Stimulated activated CD4-positive, alpha-beta T cell treated with anti-CD3 and anti-CD28 coated beads, Interleukin-1b, Interleukin-23, amount 100 ng/mL, for 48 hours (primary cell): ENCODE measurements around the gene MTHFD2L.
"Not testable (repeated sequence)": the region's sequence is repeated elsewhere in the genome, so short reads cannot be mapped to it uniquely, and the experiment has no call there.

Experiments used
- DNase-seq: peaks from one replicate; pipeline ENCODE4 v3.0.0-alpha.2; 2020

MTHFD2L gene

DNA sequence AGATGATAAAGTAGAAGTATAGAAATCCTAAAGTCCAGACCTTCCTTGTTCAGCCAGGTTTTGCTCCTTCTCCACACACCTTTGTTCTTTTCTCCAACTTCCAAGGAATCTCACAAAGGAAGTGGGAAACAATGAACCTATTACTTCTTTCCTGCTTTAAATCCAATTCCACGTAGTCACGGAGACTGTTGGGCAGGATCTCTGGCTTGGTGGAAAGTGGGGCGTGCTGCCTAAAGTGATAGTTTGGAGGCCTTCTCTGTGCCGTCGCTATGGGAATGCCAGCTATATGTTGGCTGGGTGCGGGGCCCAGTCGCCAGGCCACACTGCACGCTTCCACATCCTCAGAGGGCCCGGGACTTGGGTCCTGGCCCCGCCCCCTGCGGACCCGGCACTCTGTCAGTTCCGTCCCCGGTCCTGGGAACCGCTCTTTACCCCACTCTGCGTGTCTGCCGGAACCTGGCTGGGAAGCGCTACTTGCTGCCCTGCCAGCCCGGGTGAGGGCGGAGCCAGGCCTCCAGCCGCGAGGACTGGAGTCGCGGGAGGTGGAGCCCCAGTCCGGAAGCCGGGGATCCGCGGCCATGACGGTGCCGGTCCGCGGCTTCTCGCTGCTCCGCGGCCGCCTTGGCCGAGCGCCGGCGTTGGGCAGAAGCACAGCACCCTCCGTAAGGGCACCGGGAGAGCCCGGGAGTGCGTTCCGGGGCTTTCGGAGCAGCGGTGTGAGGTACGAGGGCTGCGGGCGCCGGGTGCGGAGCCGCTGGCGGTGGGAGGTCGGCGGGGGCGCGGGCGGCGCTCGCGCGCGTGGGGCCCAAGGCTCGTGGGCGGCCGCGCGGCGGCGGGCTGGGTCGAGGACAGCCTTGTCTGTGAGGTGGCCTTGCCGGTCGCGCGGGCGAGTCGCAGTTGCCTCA, at the start of gene MTHFD2L:
MTHFD2L (plus strand) TSS at position 558 of the 905 bp plus-strand sequence; CDS start at position 579, 21 bp downstream.
- DNase-seq: peak; percentile 86

DNA sequence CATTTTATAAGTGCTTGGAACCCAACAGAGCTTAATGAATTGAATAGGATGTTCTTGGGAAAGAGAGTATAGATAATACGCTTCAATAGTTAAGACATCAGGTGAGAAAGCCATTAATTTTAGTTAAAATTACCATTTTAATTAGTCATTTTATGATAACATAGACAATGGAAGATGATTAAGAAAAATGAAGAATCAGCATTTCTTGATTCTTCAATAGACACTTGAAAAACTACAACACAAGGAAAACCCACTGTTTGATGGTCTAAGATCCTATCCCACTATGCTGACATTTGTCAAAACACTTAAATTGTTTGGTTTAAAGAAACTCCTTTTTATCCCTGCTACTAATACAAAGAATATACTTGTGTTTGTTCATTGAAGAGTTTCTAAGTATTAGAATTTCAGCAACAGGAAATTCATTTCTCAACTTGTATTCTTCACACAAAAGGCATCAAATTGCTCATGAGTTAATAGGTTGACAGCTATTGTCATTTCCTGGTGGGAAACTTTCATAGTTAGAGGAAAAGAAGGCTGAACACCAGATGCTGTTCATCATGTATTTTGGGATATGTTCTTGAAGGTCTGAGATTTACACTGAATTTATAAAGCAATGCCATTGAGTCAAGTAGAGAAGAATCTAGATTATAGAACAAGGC, 49.3 kb upstream of the MTHFD2L start:
- DNase-seq: no peak

DNA sequence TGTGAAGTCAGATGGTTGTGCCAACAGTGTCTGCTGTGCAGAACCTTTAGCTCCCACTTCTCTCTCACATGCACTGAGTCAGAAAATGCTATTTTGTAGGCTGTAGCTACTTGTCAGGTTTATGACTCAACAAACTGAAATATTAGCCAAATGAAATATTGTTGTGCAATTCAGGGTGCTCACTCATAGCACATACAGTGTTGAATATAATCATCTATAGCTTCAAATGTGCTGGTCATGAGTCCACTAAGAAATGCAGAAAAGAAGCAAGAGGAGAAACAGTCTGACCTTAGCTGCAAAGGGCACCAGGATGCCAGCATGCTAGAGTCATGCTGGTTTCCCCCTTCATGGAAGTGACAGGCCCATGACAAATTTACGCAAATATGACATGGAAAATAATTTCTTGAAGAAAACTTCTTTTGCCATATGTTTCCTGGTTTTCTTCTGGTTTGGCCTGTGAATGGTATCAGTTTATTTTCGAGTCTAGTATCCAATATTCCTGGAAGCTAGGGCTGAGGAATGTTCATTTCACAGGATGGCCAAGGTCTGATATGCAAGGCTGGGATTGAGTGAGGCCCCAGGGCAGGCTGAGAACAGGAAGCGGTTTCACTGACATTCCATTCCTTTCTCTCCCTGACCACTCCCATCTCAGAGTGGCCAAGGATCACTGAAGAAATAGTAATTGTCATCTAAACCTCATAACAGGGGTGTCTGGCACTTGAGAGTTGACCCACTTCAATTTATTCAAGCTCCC, 48.6 kb upstream of the MTHFD2L start:
- no peak for DNase-seq

DNA sequence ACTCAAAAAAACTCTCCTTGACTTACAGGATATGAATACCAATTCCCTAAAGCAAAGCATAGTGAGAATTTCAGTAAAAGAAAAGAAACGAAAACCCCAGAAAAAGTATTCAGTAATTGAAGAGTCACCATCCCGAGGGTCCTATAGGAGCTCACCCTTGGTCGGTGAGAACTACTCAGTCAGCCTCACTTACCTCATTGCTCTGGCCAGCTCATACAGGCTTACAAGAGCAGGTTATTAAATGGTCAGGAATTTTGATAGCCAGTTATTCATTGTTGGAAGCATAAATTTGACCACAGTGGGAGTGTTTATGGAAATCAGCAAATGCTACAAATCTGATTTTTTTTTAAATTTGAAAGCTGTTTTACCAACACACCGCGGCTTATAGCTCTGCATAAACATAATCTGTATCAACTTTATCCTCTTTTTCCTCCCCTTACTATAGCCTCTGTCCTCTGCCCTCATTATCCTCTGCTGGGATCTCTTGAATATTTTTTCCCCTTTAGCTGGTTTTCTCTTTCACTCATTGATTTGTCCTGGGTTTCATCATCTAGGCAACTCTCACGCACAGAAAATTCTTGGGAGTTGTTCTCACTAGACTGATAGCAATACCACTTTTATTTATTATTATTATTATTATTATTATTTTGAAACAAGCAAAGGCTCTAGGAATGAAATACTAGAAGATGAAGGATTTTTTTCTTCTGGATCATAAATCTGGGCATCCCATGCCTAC, 47.9 kb upstream of the MTHFD2L start:
- no peak for DNase-seq

DNA sequence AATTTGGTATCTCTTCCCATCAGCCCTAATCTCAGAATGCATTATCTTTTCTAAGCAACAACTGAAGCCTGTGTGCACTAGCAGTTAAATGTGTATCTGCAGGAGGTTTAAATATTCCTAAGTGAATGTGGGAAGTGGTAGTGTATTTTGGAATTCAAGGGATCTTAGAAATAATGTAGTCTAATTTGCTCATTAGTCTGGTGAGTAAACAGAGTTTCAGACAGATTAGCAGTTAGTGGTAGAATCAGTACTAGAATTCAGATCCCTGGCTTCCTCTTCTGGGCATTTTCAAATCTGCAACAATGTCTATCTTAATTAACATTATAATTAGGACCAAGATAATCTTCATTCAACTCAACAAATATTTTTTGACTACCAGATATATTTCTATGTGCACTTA, 47.2 kb upstream of the MTHFD2L start:
- no peak for DNase-seq

DNA sequence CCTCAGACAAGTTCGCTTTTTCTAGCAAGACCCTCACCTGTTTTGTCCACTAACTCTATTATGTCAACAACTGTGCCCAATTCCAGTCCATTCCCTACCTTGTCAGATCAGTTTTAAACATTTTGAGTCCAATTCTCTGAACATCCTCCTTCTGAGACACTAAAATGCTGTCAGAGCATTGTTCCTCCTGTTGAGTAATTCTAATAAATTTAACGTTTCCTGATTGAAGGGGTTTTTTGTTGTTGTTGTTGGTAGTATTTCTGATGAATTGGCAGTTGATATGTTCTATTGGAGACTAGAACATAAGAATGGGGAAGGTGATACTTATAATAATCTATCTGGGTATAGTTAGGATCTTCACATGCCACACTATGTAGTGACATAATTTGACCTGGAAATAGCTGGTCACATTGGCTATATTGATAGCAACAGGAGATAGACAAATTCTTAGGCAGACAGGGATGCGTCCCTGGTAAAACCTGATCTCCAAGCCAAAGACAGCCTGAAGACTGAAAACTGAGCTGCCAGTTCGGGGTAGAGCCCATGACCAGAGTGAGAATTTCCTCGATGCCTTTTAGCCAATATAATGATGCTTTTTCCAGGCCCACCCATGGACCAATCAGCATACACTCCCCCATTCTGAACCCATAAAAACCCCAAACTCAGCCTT, 46.5 kb upstream of the MTHFD2L start:
- DNase-seq: no peak

DNA sequence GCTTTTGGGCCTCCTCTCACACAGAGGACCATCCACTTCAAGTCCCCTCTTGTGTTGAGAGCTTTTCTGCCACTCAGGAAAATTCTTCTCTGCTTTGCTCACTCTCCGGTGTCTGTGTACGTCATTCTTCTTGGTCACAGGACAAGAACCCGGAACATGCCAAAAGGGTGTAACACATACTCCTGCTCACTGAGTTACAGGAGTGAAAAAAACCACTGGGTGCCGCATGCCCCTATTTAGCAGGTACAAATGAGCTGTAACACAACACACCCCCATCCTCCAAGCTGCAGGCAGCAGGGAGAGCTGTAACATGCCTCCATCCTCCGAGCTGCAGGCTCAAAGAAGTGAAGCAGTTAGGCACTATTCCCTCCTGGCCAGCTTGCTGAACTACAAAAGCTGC, 45.9 kb upstream of the MTHFD2L start:
- no peak for DNase-seq

DNA sequence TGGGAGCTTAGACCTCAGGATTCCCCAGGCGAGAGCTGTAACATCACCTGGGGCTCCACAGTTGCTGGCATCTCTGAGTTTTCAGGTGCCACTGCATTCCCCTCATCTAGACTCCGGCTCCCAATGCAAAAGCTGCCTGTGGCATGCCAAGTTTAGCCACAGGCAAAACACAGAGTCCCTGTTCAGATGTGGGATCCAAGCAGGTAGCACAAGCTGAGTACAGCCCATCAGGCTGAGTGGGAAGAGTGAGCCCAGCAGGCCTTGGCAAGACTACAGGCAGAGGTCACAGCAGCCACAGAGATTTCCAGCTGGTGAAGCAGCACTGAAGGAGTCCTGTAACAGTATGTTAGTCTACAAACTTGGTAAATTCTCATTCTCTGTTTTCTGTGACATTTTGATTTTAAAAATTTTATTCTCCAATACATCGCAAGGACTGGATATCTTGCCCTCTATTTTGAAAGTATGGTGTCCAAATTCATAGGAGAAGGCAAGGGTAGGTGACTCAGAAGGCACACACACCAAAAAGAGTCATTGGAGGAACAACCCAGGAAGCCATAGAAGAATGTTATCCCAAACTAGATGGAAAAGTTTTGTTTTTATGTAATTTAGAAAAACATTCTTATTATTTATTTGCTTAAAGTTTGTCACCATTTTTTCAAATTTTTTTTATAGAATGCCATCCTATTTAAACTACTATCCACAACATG, 45.4 kb upstream of the MTHFD2L start:
- DNase-seq: no peak

DNA sequence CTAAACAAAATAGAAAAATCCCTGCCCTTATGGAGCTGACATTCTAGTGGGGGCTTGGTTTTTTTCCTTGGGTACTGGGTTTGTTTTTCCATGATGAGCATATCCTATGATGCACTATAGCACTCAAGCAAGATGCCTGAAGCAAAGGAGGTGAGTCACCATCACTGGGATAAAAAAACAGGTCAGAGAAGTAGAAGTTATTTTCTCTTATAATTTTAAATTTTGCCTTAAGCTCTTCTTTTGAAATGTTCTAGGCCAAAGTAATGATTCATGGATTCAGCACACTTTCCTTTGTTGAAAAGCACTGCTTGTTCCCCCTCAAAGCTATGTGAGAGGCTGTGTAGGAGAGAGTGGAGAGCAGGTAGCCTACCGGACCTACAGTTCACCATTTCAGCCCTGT, 43.7 kb upstream of the MTHFD2L start:
- DNase-seq: no peak

DNA sequence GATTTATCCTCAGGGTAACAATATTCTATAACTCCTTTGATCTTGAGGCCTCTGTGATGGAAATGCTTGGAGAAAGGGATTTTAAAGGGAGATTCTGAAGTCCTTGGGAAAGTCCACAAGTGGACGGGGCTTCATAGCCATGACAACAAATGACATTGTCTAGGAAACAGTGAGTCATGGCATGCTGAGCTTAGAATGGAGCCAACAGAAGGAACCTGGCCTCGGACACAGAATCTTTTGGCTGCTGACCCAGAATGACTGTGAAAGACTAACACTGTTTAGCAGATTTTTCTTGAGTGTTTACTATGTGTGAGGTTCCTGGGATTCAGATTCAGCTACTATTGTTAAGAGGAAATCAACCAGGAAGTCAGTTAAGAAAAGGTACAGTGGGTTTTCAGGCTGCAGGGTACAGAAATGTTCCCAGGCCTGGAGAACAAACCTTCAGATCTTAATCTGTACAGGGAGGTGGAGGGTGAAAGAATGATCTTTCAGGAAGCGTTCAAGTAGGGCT, 40.8 kb upstream of the MTHFD2L start:
- DNase-seq: no peak

DNA sequence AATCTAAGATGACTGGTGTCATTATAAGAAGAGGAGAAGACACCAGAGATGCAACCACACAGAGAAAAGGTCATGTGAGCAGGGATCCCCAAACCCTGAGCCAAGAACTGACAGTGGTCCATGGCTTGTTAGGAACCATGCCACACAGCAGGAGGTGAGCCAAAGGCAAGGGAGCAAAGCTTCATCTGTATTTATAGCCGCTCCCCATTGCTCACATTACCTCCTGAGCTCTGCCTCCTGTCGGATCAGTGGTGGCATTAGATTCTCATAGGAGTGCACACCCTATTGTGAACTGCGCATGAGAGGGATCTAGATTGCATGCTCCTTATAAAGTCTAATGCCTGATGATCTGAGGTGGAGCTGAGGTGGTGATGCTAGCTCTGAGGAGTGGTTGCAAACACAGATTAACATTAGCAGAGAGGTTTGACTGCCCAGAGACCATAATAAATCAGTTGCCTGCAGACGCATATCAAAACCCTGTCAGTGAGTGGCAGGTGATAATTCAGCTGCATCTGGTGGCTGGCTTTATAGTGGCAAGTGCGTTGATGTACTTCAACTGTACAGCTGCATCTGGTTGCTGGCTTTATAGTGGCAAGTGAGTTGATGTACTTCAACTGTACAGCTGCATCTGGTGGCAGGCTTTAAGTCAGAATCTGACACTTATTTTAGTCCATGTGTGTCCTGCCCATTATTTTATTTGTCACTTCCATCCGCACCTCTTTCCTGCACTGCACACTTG, 39.1 kb upstream of the MTHFD2L start:
- DNase-seq: no peak

DNA sequence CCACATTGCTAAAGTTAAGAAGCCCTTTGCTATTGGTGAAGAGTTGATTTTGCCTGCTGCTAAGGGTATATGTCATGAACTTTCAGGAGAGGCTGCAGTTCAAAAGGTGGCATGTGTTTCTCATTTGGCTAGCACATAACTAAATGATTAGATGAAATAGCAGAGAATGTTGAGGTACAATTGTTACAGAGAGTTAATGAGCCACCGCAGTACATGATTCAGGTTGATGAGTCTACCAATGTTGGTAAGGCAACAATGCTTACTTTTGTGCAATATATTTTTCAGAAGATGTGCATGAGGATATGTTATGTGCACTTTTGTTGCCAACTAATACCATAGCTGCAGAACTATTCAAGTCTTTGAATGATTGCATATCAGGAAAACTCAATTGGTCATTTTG, 37.8 kb upstream of the MTHFD2L start:
- DNase-seq: no peak

DNA sequence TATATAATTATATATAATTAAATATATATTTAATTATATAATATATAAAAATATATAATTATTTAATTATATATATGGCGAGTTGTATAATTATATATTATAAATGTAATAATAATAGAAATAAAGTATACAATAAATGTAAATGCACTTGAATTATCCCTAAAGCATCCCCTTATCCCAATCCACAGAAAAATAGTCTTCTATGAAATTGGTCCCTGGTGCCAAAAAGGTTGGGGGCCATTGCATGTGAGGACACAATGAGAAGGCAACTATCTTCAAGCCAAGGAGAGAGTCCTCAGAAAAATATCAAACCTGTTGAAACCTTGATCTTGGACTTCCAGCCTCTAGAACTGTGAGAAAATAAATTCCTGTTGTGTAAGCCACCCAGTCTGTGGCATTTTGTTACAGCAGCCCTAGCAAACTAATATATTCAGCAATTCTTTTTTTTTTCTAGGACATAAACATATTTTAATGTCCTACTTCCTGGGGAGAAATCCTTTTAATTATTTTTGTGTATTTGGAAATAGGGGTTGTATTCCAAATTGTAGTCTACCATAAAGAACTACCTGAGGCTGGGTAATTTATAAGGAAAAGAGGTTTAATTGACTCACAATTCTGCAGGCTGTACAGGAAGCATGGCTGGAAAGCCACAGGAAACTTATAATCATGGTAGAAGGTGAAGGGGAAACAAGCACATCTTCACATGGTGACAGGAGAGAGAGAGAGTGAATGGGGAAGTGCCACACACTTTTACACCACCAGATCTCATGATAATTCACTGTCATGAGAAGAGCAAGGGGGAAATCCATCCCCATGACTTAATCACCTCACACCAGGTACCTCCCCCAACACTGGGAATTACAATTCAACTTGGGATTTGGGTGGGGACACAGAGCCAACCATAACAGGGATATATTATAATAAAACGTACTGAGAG, 36.0 kb upstream of the MTHFD2L start:
- DNase-seq: no peak

DNA sequence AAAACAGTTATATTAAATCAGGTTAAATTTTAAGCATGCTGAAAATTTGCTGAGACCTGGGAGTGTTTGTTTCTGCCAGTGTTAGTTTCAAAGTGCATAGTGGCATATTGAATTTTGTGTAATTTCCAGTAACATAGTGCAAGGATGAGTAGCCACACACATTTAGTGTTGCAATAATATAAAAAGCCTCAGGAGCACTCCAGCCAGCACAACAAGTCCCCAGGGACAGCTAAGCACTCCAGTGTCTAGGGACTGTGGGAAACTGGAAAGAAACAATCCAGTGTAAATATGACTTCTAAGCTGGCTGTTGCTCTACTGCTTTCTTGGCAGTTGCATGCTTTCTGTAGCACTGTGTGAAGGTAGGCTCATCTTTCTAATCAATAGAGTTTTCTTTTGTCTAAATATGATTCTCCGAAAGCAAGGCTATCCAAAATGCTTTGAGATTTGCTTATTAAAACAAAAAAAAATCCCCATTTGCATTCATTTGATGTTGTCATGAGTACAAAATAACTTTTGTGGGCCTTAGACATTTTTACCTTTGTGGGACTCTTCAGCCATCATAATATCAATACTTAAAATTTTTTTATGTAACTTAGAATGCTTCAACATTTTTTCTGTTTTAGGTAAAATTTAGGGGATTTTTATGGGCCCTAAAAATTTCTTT, 34.7 kb upstream of the MTHFD2L start:
- no peak for DNase-seq

DNA sequence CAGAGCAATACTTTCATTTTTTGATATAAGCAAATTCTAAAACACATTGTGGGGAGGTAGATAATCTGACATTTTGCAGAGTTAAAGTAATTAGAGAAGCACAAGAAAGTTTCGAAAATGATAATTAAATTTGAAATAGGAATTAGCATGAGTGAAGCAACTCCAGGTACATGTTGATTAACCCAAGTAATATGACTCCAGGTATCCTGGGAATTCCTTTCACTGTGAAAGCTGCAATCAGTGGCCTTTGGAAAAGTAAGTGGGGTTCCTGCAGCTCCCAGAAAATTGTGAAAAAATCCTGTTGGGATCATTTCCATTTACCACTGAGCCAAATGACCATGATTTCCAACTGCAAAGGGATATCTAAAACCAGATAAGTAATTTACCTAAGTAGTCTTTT, 32.9 kb upstream of the MTHFD2L start:
- no peak for DNase-seq

DNA sequence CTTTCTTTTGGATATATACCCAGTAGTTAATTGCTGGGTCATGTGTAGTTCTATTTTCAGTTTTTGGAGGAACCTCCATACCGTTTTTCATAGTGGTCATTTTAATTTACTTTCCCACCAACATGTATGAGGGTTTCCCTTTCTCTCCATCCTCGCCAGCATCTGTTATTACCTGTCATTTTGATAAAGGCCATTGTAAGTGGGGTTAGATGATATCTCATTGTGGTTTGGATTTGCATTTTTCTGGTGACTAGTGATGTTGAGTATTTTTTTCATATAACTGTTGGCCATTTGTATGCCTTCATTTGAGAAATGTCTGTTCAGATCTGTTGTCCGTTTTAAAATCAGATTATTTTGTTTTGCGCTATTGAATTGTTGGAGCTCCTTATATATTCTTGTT, 30.2 kb upstream of the MTHFD2L start:
- DNase-seq: no peak

DNA sequence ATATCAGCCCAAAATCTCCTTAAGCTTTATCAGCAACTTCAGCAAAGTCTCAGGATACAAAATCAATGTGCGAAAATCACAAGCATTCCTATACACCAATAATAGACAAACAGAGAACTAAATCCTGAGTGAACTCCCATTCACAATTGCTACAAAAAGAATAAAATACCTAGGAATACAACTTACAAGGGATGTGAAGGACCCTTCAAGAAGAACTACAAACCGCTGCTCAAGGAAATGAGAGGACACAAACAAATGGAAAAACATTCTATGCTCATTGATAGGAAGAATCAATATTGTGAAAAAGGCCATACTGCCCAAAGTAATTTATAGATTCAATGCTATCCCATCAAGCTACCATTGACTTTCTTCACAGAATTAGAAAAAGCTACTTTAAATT, 27.1 kb upstream of the MTHFD2L start:
- DNase-seq: not testable (repeated sequence)

DNA sequence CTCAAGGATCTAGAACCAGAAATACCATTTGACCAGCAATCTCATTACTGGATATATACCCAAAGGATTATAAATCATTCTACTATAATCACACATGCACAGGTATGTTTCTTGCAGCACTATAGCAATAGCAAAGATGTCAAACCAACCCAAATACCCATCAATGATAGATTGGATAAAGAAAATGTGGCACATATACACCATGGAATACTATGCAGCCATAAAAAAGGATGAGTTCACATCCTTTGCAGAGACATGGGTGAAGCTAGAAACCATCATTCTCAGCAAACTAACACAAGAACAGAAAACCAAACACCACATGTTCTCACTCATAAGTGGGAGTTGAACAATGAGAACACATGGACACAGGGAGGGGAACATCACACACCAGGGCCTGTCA, 25.7 kb upstream of the MTHFD2L start:
- not testable (repeated sequence) for DNase-seq

DNA sequence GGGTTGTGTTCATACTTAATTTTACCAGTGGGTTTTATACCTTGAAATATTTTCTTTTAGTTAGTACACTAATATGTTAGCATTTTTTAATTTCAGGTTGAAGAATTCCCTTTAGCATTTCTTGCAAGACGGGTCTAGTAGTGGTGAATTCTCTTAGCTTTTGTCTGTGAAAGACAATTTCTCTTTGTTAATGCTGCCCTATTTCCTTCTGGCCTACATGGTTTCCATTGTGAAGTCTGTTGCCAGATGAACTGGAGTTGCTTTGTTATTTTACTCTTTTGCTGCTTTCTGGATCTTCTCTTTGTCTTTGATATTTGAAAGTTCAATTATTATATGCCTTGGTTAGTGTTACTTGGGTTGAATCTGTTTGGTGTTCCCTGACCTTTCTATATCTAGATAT, 25.0 kb upstream of the MTHFD2L start:
- DNase-seq: no peak
